Measurements from ENCODE around the gene TRMT112. TPM values are rescaled to one million over a fixed set of nuclear protein-coding genes. Genes with fewer than 3 reads are reported as not detected.

TRMT112 gene
- total and polyA plus RNA-seq, 2 experiments from 2014 or later: 298 to 927 TPM

DNA sequence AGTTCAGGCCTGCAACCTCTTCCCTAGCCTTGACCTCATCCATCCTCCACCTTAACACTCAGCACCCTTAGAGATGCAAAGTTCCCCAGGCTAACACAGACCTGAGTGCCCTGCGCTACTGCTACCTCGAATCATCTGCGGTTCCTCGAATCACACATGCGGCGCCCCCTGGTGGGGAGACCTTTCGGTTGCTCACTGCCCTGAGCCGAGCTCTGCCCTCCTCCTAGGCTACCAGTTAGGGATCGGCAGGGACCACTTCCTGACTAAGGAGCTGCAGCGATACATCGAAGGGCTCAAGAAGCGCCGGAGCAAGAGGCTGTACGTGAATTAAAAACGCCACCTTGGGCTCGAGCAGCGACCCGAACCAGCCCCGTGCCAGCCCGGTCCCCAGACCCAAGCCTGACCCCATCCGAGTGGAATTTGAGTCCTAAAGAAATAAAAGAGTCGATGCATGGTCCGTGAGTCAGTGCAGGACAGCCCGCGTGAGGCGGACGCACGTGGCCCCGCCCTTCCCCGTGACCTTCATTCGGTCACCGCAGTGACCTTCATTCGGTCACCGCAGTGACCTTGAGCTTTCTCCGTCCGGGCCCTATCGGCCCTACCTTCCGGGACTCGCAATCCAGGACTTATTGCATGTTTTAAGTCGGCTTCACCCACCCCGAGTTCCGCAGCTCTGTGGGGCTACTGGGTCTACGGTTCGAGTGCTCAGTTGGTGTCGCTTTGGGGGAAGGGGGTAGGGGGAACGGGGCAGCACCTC is 12.9 kb downstream of the TRMT112 start:
- Mint-ChIP-seq H3K36me3 (ENCODE audit: low read depth) (peaks cover 10% of the 10 kb centered on the region; the same call in 2 of the 3 replicates), H3K27ac (peak overlapping the region; percentile 100), H3K27me3 (ENCODE audit: insufficient read depth, low read depth, poor library complexity) (peaks cover 44% of the 10 kb centered on the region), H3K9me3 (no peaks in the 10 kb centered on the region; the same call in 2 of the 3 replicates), H3K4me3 (peak overlapping the region; percentile 90), H3K4me1 (peaks cover 17% of the 10 kb centered on the region)
- Histone ChIP-seq H3K4me1 (ENCODE audit: insufficient read depth) (peaks cover 13% of the 10 kb centered on the region; the same call in 1 of the 2 replicates), H3K27ac (ENCODE audit: low read depth) (peak overlapping the region; percentile 99), H3K9me2 (ENCODE audit: insufficient read depth) (no peaks in the 10 kb centered on the region), H2AFZ (0 out of 2 replicates have a peak overlapping the region, but pooled peaks have one; percentile 77), H3K36me3 (ENCODE audit: insufficient read depth) (no peaks in the 10 kb centered on the region), H3K4me2 (peak overlapping the region; percentile 96), H3F3A (replicated peaks; ENCODE audit: low read depth) (peaks cover 13% of the 10 kb centered on the region), H3K4me3 (peak overlapping the region; percentile 80), H3K27me3 (ENCODE audit: insufficient read depth) (peaks cover 39% of the 10 kb centered on the region), H3K79me2 (replicated peaks; ENCODE audit: insufficient read depth) (peaks cover 23% of the 10 kb centered on the region), H4K20me1 (replicated peaks; ENCODE audit: insufficient read depth) (peaks cover 3% of the 10 kb centered on the region; the same call in 1 of the 2 replicates)
- DNase-seq (ENCODE audit: low spot score) (peak; percentile 99), ATAC-seq (peak; percentile 57)
- TF ChIP-seq NANOG (IDR thresholded peaks at IDR 0.05; ENCODE audit: borderline replicate concordance): no peak
- no peak for TF ChIP-seq EZH2phosphoT487 (IDR thresholded peaks at IDR 0.05; ENCODE audit: unreplicated experiment)
- no peak for TF ChIP-seq EZH2 (IDR thresholded peaks at IDR 0.05; ENCODE audit: low read depth, unreplicated experiment)
- no peak for TF ChIP-seq STAT1 (IDR thresholded peaks at IDR 0.05; ENCODE audit: unreplicated experiment)
- no peak for TF ChIP-seq ZNF331 (CRISPR knock-in tag; IDR thresholded peaks at IDR 0.05; ENCODE audit: low read depth)
- peak; percentile 75 for TF ChIP-seq POLR2AphosphoS5 (IDR thresholded peaks at IDR 0.05; ENCODE audit: low read depth)
- TF ChIP-seq JUNB (IDR thresholded peaks at IDR 0.05; ENCODE audit: unreplicated experiment): no peak
- TF ChIP-seq ZNF114 (CRISPR knock-in tag; IDR thresholded peaks at IDR 0.05): no peak
- TF ChIP-seq CREB1 (CRISPR knock-in tag; IDR thresholded peaks at IDR 0.05; ENCODE audit: low read depth): no peak
- TF ChIP-seq, protein P1, sequence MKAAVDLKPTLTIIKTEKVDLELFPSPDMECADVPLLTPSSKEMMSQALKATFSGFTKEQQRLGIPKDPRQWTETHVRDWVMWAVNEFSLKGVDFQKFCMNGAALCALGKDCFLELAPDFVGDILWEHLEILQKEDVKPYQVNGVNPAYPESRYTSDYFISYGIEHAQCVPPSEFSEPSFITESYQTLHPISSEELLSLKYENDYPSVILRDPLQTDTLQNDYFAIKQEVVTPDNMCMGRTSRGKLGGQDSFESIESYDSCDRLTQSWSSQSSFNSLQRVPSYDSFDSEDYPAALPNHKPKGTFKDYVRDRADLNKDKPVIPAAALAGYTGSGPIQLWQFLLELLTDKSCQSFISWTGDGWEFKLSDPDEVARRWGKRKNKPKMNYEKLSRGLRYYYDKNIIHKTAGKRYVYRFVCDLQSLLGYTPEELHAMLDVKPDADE (IDR thresholded peaks at IDR 0.05): no peak
- TF ChIP-seq, protein P2, sequence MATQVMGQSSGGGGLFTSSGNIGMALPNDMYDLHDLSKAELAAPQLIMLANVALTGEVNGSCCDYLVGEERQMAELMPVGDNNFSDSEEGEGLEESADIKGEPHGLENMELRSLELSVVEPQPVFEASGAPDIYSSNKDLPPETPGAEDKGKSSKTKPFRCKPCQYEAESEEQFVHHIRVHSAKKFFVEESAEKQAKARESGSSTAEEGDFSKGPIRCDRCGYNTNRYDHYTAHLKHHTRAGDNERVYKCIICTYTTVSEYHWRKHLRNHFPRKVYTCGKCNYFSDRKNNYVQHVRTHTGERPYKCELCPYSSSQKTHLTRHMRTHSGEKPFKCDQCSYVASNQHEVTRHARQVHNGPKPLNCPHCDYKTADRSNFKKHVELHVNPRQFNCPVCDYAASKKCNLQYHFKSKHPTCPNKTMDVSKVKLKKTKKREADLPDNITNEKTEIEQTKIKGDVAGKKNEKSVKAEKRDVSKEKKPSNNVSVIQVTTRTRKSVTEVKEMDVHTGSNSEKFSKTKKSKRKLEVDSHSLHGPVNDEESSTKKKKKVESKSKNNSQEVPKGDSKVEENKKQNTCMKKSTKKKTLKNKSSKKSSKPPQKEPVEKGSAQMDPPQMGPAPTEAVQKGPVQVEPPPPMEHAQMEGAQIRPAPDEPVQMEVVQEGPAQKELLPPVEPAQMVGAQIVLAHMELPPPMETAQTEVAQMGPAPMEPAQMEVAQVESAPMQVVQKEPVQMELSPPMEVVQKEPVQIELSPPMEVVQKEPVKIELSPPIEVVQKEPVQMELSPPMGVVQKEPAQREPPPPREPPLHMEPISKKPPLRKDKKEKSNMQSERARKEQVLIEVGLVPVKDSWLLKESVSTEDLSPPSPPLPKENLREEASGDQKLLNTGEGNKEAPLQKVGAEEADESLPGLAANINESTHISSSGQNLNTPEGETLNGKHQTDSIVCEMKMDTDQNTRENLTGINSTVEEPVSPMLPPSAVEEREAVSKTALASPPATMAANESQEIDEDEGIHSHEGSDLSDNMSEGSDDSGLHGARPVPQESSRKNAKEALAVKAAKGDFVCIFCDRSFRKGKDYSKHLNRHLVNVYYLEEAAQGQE (IDR thresholded peaks at IDR 0.05; ENCODE audit: unreplicated experiment): no peak
- TF ChIP-seq, protein P3, sequence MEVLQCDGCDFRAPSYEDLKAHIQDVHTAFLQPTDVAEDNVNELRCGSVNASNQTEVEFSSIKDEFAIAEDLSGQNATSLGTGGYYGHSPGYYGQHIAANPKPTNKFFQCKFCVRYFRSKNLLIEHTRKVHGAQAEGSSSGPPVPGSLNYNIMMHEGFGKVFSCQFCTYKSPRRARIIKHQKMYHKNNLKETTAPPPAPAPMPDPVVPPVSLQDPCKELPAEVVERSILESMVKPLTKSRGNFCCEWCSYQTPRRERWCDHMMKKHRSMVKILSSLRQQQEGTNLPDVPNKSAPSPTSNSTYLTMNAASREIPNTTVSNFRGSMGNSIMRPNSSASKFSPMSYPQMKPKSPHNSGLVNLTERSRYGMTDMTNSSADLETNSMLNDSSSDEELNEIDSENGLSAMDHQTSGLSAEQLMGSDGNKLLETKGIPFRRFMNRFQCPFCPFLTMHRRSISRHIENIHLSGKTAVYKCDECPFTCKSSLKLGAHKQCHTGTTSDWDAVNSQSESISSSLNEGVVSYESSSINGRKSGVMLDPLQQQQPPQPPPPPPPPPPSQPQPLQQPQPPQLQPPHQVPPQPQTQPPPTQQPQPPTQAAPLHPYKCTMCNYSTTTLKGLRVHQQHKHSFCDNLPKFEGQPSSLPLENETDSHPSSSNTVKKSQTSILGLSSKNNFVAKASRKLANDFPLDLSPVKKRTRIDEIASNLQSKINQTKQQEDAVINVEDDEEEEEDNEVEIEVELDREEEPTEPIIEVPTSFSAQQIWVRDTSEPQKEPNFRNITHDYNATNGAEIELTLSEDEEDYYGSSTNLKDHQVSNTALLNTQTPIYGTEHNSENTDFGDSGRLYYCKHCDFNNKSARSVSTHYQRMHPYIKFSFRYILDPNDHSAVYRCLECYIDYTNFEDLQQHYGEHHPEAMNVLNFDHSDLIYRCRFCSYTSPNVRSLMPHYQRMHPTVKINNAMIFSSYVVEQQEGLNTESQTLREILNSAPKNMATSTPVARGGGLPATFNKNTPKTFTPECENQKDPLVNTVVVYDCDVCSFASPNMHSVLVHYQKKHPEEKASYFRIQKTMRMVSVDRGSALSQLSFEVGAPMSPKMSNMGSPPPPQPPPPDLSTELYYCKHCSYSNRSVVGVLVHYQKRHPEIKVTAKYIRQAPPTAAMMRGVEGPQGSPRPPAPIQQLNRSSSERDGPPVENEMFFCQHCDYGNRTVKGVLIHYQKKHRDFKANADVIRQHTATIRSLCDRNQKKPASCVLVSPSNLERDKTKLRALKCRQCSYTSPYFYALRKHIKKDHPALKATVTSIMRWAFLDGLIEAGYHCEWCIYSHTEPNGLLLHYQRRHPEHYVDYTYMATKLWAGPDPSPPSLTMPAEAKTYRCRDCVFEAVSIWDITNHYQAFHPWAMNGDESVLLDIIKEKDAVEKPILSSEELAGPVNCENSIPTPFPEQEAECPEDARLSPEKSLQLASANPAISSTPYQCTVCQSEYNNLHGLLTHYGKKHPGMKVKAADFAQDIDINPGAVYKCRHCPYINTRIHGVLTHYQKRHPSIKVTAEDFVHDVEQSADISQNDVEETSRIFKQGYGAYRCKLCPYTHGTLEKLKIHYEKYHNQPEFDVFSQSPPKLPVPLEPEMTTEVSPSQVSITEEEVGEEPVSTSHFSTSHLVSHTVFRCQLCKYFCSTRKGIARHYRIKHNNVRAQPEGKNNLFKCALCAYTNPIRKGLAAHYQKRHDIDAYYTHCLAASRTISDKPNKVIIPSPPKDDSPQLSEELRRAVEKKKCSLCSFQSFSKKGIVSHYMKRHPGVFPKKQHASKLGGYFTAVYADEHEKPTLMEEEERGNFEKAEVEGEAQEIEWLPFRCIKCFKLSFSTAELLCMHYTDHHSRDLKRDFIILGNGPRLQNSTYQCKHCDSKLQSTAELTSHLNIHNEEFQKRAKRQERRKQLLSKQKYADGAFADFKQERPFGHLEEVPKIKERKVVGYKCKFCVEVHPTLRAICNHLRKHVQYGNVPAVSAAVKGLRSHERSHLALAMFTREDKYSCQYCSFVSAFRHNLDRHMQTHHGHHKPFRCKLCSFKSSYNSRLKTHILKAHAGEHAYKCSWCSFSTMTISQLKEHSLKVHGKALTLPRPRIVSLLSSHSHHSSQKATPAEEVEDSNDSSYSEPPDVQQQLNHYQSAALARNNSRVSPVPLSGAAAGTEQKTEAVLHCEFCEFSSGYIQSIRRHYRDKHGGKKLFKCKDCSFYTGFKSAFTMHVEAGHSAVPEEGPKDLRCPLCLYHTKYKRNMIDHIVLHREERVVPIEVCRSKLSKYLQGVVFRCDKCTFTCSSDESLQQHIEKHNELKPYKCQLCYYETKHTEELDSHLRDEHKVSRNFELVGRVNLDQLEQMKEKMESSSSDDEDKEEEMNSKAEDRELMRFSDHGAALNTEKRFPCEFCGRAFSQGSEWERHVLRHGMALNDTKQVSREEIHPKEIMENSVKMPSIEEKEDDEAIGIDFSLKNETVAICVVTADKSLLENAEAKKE (CRISPR knock-in tag; IDR thresholded peaks at IDR 0.05): no peak
- TF ChIP-seq, protein P4, sequence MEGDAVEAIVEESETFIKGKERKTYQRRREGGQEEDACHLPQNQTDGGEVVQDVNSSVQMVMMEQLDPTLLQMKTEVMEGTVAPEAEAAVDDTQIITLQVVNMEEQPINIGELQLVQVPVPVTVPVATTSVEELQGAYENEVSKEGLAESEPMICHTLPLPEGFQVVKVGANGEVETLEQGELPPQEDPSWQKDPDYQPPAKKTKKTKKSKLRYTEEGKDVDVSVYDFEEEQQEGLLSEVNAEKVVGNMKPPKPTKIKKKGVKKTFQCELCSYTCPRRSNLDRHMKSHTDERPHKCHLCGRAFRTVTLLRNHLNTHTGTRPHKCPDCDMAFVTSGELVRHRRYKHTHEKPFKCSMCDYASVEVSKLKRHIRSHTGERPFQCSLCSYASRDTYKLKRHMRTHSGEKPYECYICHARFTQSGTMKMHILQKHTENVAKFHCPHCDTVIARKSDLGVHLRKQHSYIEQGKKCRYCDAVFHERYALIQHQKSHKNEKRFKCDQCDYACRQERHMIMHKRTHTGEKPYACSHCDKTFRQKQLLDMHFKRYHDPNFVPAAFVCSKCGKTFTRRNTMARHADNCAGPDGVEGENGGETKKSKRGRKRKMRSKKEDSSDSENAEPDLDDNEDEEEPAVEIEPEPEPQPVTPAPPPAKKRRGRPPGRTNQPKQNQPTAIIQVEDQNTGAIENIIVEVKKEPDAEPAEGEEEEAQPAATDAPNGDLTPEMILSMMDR (conservative IDR thresholded peaks at IDR 0.05; ENCODE audit: low read depth in 2 of 2): peak; percentile 94 to 95

Measured in GM23338 (cell line).